Neural cell (in vitro differentiated cells): Measurements from ENCODE around the gene TMEM132C. TPM values are rescaled to one million over a fixed set of nuclear protein-coding genes. Genes with fewer than 3 reads are reported as not detected.

Experiments used
- H2AFZ ChIP-seq: fragments of 200-600, 300-800 bp; sonication (generic), shearing (Covaris generic); 2 replicates; pipeline ENCODE4 v1.6.0; 2014; ENCODE audit warnings: low read depth, mild to moderate bottlenecking, antibody characterized with exemption, low read length, moderate library complexity
- H3F3A ChIP-seq: fragments of 200-600 bp; shearing (Covaris generic); 2 replicates; pipeline ENCODE4 v1.6.1; 2016; ENCODE audit warnings: mild to moderate bottlenecking, moderate library complexity, mixed read lengths, antibody characterized with exemption, low read length; ENCODE audit not compliant: insufficient read depth, poor library complexity, severe bottlenecking
- H3K27ac ChIP-seq: fragments of 200-600, 300-800 bp; sonication (generic), shearing (Covaris generic); 2 replicates; pipeline ENCODE4 v1.5.1; 2014; ENCODE audit warnings: mild to moderate bottlenecking, low read length, moderate library complexity
- H3K27me3 ChIP-seq: fragments of 300-800, 200-600 bp; sonication (generic), shearing (Covaris generic); 2 replicates; pipeline ENCODE4 v1.6.0; 2014; ENCODE audit warnings: mild to moderate bottlenecking, low read depth, low read length, moderate library complexity; ENCODE audit not compliant: insufficient read depth
- H3K36me3 ChIP-seq: fragments of 300-800, 200-600 bp; sonication (generic), shearing (Covaris generic); 2 replicates; pipeline ENCODE4 v1.5.1; 2014; ENCODE audit warnings: mild to moderate bottlenecking, antibody characterized with exemption, low read length, moderate library complexity; ENCODE audit not compliant: insufficient read depth
- H3K4me2 ChIP-seq: fragments of 300-800, 200-600 bp; sonication (generic), shearing (Covaris generic); 2 replicates; pipeline ENCODE4 v1.6.0; 2014; ENCODE audit warnings: mild to moderate bottlenecking, low read length
- H3K4me3 ChIP-seq: fragments of 300-800, 200-600 bp; sonication (generic), shearing (Covaris generic); 2 replicates; pipeline ENCODE4 v1.5.1; 2014; ENCODE audit warnings: mild to moderate bottlenecking, low read length, moderate library complexity
- H3K79me2 ChIP-seq: fragments of 200-600 bp; shearing (Covaris generic); replicated peaks from 2 replicates; pipeline ENCODE4 v1.6.0; 2014; ENCODE audit warnings: mild to moderate bottlenecking, low read length, moderate library complexity; ENCODE audit not compliant: insufficient read depth
- H3K9ac ChIP-seq: fragments of 300-800, 200-600 bp; sonication (generic), shearing (Covaris generic); 2 replicates; pipeline ENCODE4 v1.6.1; 2016; ENCODE audit warnings: mild to moderate bottlenecking, low read length, mixed read lengths
- H3K9me2 ChIP-seq: fragments of 200-600 bp; shearing (Covaris generic); 2 replicates; pipeline ENCODE4 v1.6.1; 2016; ENCODE audit warnings: mild to moderate bottlenecking, low read length, mixed read lengths; ENCODE audit not compliant: insufficient read depth
- H3K9me3 ChIP-seq: fragments of 200-600, 300-800 bp; sonication (generic), shearing (Covaris generic); 2 replicates; pipeline ENCODE4 v1.6.1; 2016; ENCODE audit warnings: mild to moderate bottlenecking, mixed run types, low read length, moderate library complexity, mixed read lengths
- H4K20me1 ChIP-seq: fragments of 200-600 bp; shearing (Covaris generic); 2 replicates; pipeline ENCODE4 v1.6.1; 2016; ENCODE audit warnings: mild to moderate bottlenecking, mixed run types; ENCODE audit not compliant: insufficient read depth
- CTCF ChIP-seq: fragments of 450-650 bp; IDR thresholded peaks from 2 replicates; pipeline ENCODE4 v1.5.1; 2014; ENCODE audit warnings: antibody characterized with exemption, mild to moderate bottlenecking, moderate library complexity; ENCODE audit not compliant: poor library complexity, severe bottlenecking
- EP300 ChIP-seq: fragments of 450-650 bp; conservative IDR thresholded peaks from 2 replicates; pipeline ENCODE4 v1.6.1; 2014; ENCODE audit warnings: antibody characterized with exemption, mild to moderate bottlenecking, moderate library complexity; ENCODE audit not compliant: poor library complexity, severe bottlenecking
- EZH2 ChIP-seq: fragments of 200-600, 300-800 bp; shearing (Covaris generic), sonication (generic); IDR thresholded peaks from 2 replicates; pipeline ENCODE4 v1.6.1; 2014; ENCODE audit warnings: antibody characterized with exemption, low read length, borderline replicate concordance, mild to moderate bottlenecking; ENCODE audit not compliant: insufficient read depth, poor library complexity, severe bottlenecking
- MXI1 ChIP-seq: fragments of 450-650 bp; conservative IDR thresholded peaks from 2 replicates; pipeline ENCODE4 v1.6.1; 2014; ENCODE audit warnings: antibody characterized with exemption, mild to moderate bottlenecking; ENCODE audit not compliant: poor library complexity, severe bottlenecking
- POLR2AphosphoS5 ChIP-seq: IDR thresholded peaks from 2 replicates; pipeline ENCODE4 v1.6.1; 2012
- RAD21 ChIP-seq: fragments of 450-650 bp; conservative IDR thresholded peaks from 2 replicates; pipeline ENCODE4 v1.6.1; 2014; ENCODE audit warnings: antibody characterized with exemption, mild to moderate bottlenecking, moderate library complexity
- REST ChIP-seq: IDR thresholded peaks from 2 replicates; pipeline ENCODE4 v1.6.1; 2012; ENCODE audit warnings: borderline replicate concordance
- SMC3 ChIP-seq: fragments of 450-650 bp; conservative IDR thresholded peaks from 2 replicates; pipeline ENCODE4 v1.6.1; 2014; ENCODE audit warnings: antibody characterized with exemption, mild to moderate bottlenecking, moderate library complexity; ENCODE audit not compliant: poor library complexity
- TAF1 ChIP-seq: IDR thresholded peaks from 2 replicates; pipeline ENCODE4 v1.6.1; 2012; ENCODE audit warnings: low read depth
- polyA plus RNA-seq: library from polyadenylated mRNA; depleted of rRNA; stranded (reverse); fragments of >200 nt; gene quantifications from 2 replicates; pipeline ENCODE4 v1.2.3, GENCODE V29; 2014

Gene TMEM132C
- polyA plus RNA-seq, 1 donor from 2014 or later, result 0.06 TPM

GRCh38 chr12:128510511-128510910 lies 243.5 kb downstream of the TMEM132C start:
- no peak overlapping the region for H2AFZ ChIP-seq
- H3K4me3 ChIP-seq, result no peak overlapping the region
- no peaks in the 10 kb centered on the region for H3F3A ChIP-seq
- H3K36me3 ChIP-seq, result no peaks in the 10 kb centered on the region
- H3K9me3 ChIP-seq, result no peaks in the 10 kb centered on the region
- no peaks in the 10 kb centered on the region for H3K9me2 ChIP-seq
- no peak overlapping the region for H3K27ac ChIP-seq
- no peaks in the 10 kb centered on the region for H4K20me1 ChIP-seq
- no peaks in the 10 kb centered on the region for H3K27me3 ChIP-seq
- H3K4me2 ChIP-seq, result no peak overlapping the region
- TF ChIP-seq CTCF (no peak), MXI1 (no peak), EZH2 (no peak), RAD21 (no peak)
- H3K9ac ChIP-seq, result no peak overlapping the region
- H3K79me2 ChIP-seq, result no peaks in the 10 kb centered on the region

- H3K27me3 ChIP-seq, result no peaks in the 10 kb centered on the region
- no peak overlapping the region for H3K4me3 ChIP-seq
- no peaks in the 10 kb centered on the region for H3K79me2 ChIP-seq
- no peaks in the 10 kb centered on the region for H3K9me3 ChIP-seq
- H4K20me1 ChIP-seq, result no peaks in the 10 kb centered on the region
- no peaks in the 10 kb centered on the region for H3K36me3 ChIP-seq
- TF ChIP-seq MXI1 (no peak), POLR2AphosphoS5 (no peak), RAD21 (no peak), CTCF (no peak), EP300 (no peak)
- H3K9ac ChIP-seq, result no peak overlapping the region
- H2AFZ ChIP-seq, result no peak overlapping the region
- no peaks in the 10 kb centered on the region for H3K9me2 ChIP-seq
- no peak overlapping the region for H3K4me2 ChIP-seq
- no peaks in the 10 kb centered on the region for H3F3A ChIP-seq
- no peak overlapping the region for H3K27ac ChIP-seq
Observed at GRCh38 chr12:128513331-128513730, 246.4 kb downstream of the TMEM132C start.

GRCh38 chr12:128513831-128514230 lies 246.9 kb downstream of the TMEM132C start:
- Histone ChIP-seq H3K27ac (no peak overlapping the region), H3K27me3 (no peaks in the 10 kb centered on the region), H3K9ac (no peak overlapping the region), H3K4me2 (no peak overlapping the region), H3K36me3 (no peaks in the 10 kb centered on the region), H3F3A (no peaks in the 10 kb centered on the region), H3K9me2 (no peaks in the 10 kb centered on the region), H3K4me3 (no peak overlapping the region), H3K79me2 (no peaks in the 10 kb centered on the region), H4K20me1 (no peaks in the 10 kb centered on the region), H2AFZ (no peak overlapping the region), H3K9me3 (no peaks in the 10 kb centered on the region)
- TF ChIP-seq REST (no peak), RAD21 (no peak), MXI1 (no peak), POLR2AphosphoS5 (no peak), EP300 (no peak), TAF1 (no peak), SMC3 (no peak), EZH2 (no peak), CTCF (no peak)
